HG03457 (cell line): Measurements from ENCODE around the gene AKR1A1.
"Not testable (repeated sequence)": the region's sequence is repeated elsewhere in the genome, so short reads cannot be mapped to it uniquely, and the experiment has no call there.

Experiments used
- ATAC-seq: cut with Tn5 transposase; IDR thresholded peaks from one replicate; pipeline ENCODE4 v1.9.1; 2021; ENCODE audit warnings: moderate number of reproducible peaks; ENCODE audit not compliant: unreplicated experiment

AKR1A1 gene

DNA sequence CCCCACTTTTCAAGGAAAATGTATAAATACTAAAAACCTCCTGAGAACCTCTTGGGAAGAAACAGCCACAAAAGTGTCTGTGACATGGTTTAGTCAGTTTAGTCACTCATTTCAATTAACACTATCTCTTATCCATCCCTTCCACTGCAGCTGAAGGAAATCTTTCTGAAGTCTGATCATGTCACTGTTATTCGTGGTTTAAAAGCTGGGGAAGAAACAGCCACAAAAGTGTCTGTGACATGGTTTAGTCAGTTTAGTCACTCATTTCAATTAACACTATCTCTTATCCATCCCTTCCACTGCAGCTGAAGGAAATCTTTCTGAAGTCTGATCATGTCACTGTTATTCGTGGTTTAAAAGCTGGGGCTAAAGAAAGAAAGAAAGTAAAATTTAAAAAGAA is 27.1 kb upstream of the AKR1A1 start:
- ATAC-seq = not testable (repeated sequence)

DNA sequence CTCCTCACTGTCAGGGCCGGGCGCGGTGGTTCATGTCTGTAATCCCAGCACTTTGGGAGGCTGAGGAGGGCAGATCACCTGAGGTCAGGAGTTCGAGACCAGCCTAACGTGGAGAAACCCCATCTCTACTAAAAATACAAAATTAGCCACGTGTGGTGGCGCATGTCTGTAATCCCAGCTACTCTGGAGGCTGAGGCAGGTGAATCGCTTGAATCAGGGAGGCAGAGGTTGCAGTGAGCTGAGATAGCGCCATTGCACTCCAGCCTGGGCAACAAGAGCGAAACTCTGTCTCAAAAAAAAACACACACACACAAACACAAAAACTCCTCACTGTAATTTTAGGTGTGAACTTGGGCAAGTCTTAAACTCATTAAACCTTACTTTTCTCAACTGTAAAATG is 26.7 kb upstream of the AKR1A1 start:
- ATAC-seq = not testable (repeated sequence)

DNA sequence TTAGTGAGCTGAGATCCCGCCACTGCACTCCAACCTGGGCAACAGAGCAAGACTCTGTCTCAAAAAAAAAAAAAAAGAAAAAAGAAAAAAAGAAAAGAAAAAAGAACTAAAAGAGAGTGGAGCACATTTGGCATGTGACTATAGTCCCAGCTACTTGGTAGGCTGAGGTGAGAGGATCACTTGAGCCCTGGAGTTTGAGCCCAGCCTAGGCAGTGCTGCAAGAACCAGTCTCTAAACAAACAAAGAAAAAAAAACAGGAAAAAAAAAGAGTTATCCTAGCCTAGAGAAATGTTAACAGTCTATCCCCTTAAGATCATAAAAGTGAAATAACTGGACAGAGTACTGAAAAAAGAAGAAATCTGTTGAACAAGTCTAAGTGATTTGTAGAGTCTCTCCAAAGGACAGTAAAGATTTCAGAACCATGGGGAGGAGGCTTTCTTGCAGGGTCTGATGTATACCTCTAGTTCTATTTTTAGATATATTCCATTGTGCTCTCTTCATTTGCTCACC is 24.4 kb upstream of the AKR1A1 start:
- no peak for ATAC-seq

DNA sequence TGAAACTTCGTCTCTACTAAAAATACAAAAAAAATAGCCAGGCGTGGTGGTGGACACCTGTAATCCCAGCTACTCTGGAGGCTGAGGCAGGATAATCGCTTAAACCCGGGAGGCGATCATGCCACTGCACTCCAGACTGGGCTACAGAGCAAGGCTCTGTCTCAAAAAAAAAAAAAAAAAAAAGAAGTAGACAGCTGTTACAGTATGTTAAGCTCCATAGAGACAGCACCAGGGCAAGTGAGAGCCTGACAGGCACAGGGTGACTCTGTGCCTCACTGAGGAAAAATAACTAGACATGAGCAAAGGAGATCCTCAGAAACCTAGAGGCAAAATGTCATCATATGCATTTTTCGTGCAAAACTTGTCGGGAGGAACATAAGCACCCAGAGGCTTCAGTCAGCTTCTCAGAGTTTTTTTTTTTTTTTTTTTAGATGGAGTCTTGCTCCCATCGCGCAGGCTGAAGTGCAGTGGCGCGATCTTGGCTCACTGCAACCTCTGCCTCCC is 19.9 kb upstream of the AKR1A1 start:
- ATAC-seq = no peak

DNA sequence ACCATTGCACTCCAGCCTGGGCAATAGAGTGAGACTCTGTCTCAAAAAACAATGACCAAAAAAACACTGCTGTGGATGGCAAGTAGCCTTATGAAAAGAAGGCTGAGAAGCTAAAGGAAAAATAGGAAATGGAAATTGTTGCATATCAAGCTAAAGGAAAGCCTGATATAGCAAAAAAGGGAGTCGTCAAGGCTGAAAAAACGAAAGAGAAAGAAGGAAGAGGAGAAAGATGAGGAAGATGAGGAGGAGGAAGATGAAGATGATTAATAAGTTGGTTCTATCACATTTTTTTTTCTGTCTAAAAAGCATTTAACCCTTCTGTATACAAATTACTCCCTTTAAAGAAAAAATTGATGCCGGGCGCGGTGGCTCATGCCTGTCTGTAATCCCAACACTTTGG is 18.8 kb upstream of the AKR1A1 start:
- no peak for ATAC-seq

GRCh38 chr1:45535988-45536766 is 14.4 kb upstream of the AKR1A1 start:
- ATAC-seq = no peak

DNA sequence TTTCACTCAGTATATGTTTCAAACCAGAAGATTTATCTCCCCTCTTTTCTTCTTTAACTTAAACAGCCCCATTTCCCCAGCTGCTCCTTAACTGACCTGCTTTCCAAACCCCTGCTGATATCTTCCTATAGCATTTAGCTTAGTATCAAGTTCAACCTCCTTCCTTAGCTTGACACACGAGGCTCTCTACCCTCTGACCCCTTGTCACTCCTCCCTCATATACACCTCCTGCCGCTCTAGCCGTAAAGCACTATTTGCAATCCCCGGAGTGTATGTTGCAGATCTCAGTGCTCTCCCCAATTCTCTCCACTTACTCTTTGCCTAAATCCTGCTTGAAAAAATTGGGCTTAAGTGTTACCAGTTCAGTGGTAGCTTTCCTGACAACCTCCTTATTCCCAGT is 13.7 kb upstream of the AKR1A1 start:
- ATAC-seq = no peak

GRCh38 chr1:45541193-45541592 is 9.4 kb upstream of the AKR1A1 start:
- no peak for ATAC-seq

GRCh38 chr1:45542591-45542990 is 8.0 kb upstream of the AKR1A1 start:
- no peak for ATAC-seq

- no peak for ATAC-seq
Observed at GRCh38 chr1:45543581-45544417, 6.8 kb upstream of the AKR1A1 start.

GRCh38 chr1:45544530-45544929 is 6.1 kb upstream of the AKR1A1 start:
- no peak for ATAC-seq

DNA sequence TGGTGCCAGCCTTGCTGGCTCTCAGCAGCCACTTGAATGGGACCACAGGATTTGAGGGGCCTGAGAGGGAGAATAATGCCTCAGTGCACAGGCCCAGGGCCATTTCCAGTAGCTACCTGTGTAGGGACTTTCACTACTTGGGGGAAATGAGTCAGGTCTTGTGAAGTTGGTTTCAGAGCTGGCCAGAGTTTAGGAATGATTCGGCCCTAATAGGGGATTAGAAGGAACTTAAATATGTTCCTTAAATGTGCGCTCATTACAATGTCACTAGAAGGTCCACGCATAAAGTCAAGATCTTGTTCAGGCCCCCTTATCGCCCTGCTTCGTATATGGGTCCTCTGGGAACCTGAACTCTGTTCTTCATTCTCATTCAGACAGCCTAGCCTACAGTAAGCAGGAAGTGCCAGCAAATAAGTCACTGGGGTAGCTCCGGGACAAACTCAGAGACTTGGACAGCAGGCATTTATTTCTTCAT is 5.6 kb upstream of the AKR1A1 start:
- no peak for ATAC-seq

DNA sequence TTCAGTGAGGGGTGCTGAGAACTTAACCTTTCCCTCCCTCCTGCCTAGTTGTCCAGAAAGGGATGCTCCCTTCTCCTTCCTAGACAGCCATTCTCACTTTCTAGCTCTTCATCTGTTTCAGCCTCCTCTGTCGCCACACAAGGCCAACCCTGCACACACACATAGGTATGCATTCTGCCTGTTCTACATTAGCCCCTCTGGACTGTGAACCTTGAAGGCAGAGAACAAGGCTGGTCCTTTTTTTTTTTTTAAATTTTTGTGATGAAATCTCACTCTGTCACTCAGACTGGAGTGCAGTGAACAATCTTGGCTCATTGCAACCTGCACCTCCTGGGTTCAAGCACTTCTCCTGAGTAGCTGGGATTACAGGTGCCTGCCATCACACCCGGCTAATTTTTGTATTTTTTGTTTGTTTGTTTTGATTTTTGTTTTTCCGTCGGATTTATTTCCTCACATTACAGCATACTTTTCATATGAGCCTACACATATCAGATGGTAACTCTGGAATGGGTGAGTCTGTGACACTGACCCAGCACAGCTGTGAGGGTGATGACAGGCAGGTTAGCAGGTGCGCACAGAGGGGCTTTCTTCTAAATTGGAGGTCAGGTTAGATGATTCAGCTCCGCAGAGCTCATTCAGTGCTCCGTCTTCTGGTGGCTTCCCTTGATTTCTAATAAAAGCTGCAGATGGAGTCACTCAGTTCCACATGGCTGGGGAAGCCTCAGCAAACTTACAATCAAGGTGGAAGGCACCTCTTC is 4.9 kb upstream of the AKR1A1 start:
- ATAC-seq = no peak

- ATAC-seq = no peak
Observed at GRCh38 chr1:45551684-45552083, 1.1 kb downstream of the AKR1A1 start.

- ATAC-seq = no peak
Observed at GRCh38 chr1:45552331-45552730, 1.7 kb downstream of the AKR1A1 start.

DNA sequence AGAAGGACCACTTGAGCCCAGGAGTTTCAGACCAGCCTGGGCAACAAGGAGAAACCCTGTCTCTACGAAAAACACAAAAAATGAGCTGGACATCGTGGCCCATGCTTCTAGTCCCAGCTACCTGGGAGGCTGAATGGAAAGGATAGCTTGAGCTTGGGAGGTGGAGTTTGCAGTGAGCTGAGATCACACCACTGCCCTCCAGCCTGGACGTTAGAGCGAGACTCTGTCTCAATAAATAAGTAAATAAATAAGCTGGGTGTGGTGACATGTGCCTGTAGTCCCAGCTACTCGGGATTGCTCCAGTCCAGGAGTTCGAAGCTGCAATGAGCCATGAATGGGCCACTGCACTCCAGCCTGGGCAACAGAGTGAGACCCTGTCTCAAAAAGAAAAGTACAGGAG is 3.6 kb downstream of the AKR1A1 start:
- no peak for ATAC-seq

- ATAC-seq = no peak
Observed at GRCh38 chr1:45557422-45557944, 6.9 kb downstream of the AKR1A1 start.

DNA sequence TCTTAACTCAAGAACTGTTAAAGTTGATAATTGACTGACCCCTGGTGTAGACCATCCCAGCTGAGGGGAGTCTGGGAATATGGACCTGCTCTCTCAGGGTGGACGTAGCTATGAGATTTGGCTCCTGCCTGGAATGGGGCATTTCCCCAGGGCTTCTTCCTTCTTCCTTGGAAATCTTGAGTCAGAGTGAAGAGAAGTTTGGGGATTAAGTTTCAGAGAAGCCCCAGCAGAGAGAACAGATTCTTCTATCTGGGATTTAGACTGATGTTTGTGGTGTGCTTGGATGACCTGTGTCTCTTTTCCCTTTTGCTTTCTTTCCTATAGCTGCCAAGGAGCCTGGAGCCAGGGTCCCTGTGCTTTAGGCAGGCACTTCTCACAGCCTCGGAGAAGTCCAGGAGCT is 13.2 kb downstream of the AKR1A1 start:
- ATAC-seq = no peak

- no peak for ATAC-seq
Observed at GRCh38 chr1:45566722-45567121, 16.1 kb downstream of the AKR1A1 start.

DNA sequence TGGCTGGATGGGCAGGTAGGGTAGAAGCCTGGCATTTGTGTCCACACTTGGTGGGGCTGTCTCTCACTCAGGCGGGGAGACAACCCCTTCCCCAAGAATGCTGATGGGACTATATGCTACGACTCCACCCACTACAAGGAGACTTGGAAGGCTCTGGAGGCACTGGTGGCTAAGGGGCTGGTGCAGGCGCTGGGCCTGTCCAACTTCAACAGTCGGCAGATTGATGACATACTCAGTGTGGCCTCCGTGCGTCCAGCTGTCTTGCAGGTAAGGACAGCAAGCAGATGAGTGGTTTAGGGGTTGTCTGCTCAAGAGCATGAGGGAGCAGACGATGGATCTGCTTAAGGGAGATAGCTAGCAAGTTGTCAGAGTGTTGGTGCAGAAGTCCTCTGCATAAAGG is 17.3 kb downstream of the AKR1A1 start:
- no peak for ATAC-seq

- no peak for ATAC-seq
Observed at GRCh38 chr1:45568421-45568820, 17.8 kb downstream of the AKR1A1 start.
